HepG2 (cell line): Measurements from ENCODE around the gene NFATC4. TPM values are rescaled to one million over a fixed set of nuclear protein-coding genes. Genes with fewer than 3 reads are reported as not detected.
A peak's percentile ranks its signal among the peaks of the same experiment; 100 is the strongest.

Source experiments
- DNMT3B ChIP-seq: conservative IDR thresholded peaks from 2 replicates; pipeline ENCODE4 v1.6.1; 2016; ENCODE audit warnings: missing biosample characterization, control low read depth
- HDAC1 ChIP-seq: sonication (generic); formaldehyde crosslinking; IDR thresholded peaks from 2 replicates; pipeline ENCODE4 v1.5.1; 2020; ENCODE audit warnings: mild to moderate bottlenecking, missing genetic modification reagents
- HOMEZ ChIP-seq: IDR thresholded peaks from 2 replicates; pipeline ENCODE4 v1.6.1; 2016; ENCODE audit warnings: low read depth
- JUNB ChIP-seq: sonication (generic); formaldehyde crosslinking; IDR thresholded peaks from 2 replicates; pipeline ENCODE4 v1.8.0; 2022; ENCODE audit warnings: missing genetic modification reagents, mild to moderate bottlenecking, borderline replicate concordance
- KAT7 ChIP-seq: IDR thresholded peaks from 2 replicates; pipeline ENCODE4 v1.6.1; 2018; ENCODE audit warnings: borderline replicate concordance, missing compliant biosample characterization
- KLF12 ChIP-seq: sonication (generic); formaldehyde crosslinking; IDR thresholded peaks from 2 replicates; pipeline ENCODE4 v1.4.0; 2020; ENCODE audit warnings: missing genetic modification reagents, borderline replicate concordance
- MAZ ChIP-seq, 2 experiments: sonication (generic) in 1 of 2; formaldehyde crosslinking in 1 of 2; IDR thresholded peaks; 2 replicates each; pipeline versions ENCODE4 v1.5.0 to v1.6.1; 2012 to 2020; ENCODE audit warnings: low read depth in 2 of 2, mild to moderate bottlenecking in 2 of 2, borderline replicate concordance in 1 of 2, improper control_type of control experiment in 1 of 2, low read length in 1 of 2, missing genetic modification reagents in 1 of 2, moderate library complexity in 1 of 2
- NCOA1 ChIP-seq: sonication (generic); formaldehyde crosslinking; IDR thresholded peaks from 2 replicates; pipeline ENCODE4 v1.9.0; 2021; ENCODE audit warnings: missing genetic modification reagents
- PRMT3 ChIP-seq: sonication (generic); formaldehyde crosslinking; IDR thresholded peaks from 2 replicates; pipeline ENCODE4 v1.8.1; 2022; ENCODE audit warnings: low read depth, mild to moderate bottlenecking, moderate library complexity, missing genetic modification reagents, borderline replicate concordance
- SP140L ChIP-seq: sonication (generic); formaldehyde crosslinking; IDR thresholded peaks from 2 replicates; pipeline ENCODE4 v1.4.0; 2020; ENCODE audit warnings: missing genetic modification reagents, borderline replicate concordance
- SSRP1 ChIP-seq: IDR thresholded peaks from 2 replicates; pipeline ENCODE4 v1.6.1; 2016; ENCODE audit warnings: control low read depth
- U2AF2 ChIP-seq: fragments of 200-400 bp; formaldehyde crosslinking; IDR thresholded peaks from 2 replicates; pipeline ENCODE4 v1.6.1; 2017; ENCODE audit warnings: low read depth, mild to moderate bottlenecking, low read length
- YY1 ChIP-seq: IDR thresholded peaks from 2 replicates; pipeline ENCODE4 v1.6.1; 2011; ENCODE audit warnings: low read length, low read depth, moderate library complexity, mild to moderate bottlenecking; ENCODE audit not compliant: insufficient read depth, insufficient replicate concordance
- ZBTB1 ChIP-seq: sonication (generic); formaldehyde crosslinking; IDR thresholded peaks from 2 replicates; pipeline ENCODE4 v1.4.0; 2020; ENCODE audit warnings: missing genetic modification reagents, borderline replicate concordance
- ZC3H4 ChIP-seq: sonication (generic); formaldehyde crosslinking; IDR thresholded peaks from 2 replicates; pipeline ENCODE4 v1.4.0; 2020; ENCODE audit warnings: missing genetic modification reagents, borderline replicate concordance
- ZNF253 ChIP-seq: sonication (generic); formaldehyde crosslinking; IDR thresholded peaks from 2 replicates; pipeline ENCODE4 v1.8.0; 2022; ENCODE audit warnings: mild to moderate bottlenecking, missing genetic modification reagents, borderline replicate concordance
- ZNF598 ChIP-seq: sonication (generic); formaldehyde crosslinking; IDR thresholded peaks from 2 replicates; pipeline ENCODE4 v1.5.1; 2020; ENCODE audit warnings: mild to moderate bottlenecking, missing genetic modification reagents, borderline replicate concordance
- polyA plus RNA-seq, 8 experiments: library from polyadenylated mRNA; depleted of rRNA in 3 of 8; stranded (reverse) in 7 of 8; unstranded in 1 of 8; fragments of >200 nt; fragmentation: Illumina TruSeq in 4 of 8; extraction: Trizol in 4 of 8; gene quantifications; 2 replicates each; pipeline versions ENCODE4 v1.2.1 to v1.2.3, GENCODE V29; 2011 to 2016; ENCODE audit warnings: low read depth in 4 of 8, missing spikeins in 1 of 8, mixed read lengths in 1 of 8; ENCODE audit not compliant: insufficient read depth in 1 of 8
- total RNA-seq, 5 experiments: library from RNA; depleted of rRNA; stranded (reverse); fragments of >200 nt; fragmentation: Illumina TruSeq; extraction: Trizol; gene quantifications; 2 replicates each; pipeline ENCODE4 v1.2.3, GENCODE V29; 2016; ENCODE audit warnings: low read depth in 1 of 5
- TF ChIP-seq, protein P1 (sequence below), 2 experiments: fragments of 450-650 bp in 1 of 2; sonication (generic) in 1 of 2; formaldehyde crosslinking; IDR thresholded peaks; 2 replicates each; pipeline versions ENCODE4 v1.5.0 to v1.8.0; 2020 to 2022; ENCODE audit warnings: mild to moderate bottlenecking in 1 of 2, missing genetic modification reagents in 1 of 2
- TF ChIP-seq, protein P2 (sequence below): sonication (generic); formaldehyde crosslinking; IDR thresholded peaks from 2 replicates; pipeline ENCODE4 v1.5.0; 2020; ENCODE audit warnings: mild to moderate bottlenecking, missing genetic modification reagents, borderline replicate concordance
- TF ChIP-seq, protein P3 (sequence below): sonication (generic); formaldehyde crosslinking; IDR thresholded peaks from 2 replicates; pipeline ENCODE4 v1.9.0; 2021; ENCODE audit warnings: missing genetic modification reagents, mild to moderate bottlenecking, borderline replicate concordance

The NFATC4 gene
- total and polyA plus RNA-seq, 2 of the 13 experiments (the other 11 are each of a cell fraction or from before 2014, with no cell fraction given) = 0.04 to 0.15 TPM

DNA sequence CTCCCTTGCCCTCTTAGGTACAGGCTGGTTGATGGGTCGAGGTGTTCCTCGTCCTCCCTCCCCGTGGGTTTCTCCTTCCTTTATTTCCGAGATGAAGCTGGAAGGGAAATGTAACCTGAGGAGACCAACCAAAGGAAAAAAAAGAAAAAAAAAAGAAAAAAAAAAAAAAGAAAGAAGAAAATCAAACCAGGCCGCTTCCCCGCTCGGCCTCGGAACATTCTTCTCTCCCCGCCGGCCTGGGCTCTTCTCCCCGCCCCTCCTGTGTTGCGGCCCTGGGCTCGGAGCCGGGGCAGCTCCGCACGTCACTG lies 1.6 kb upstream of the NFATC4 start (continued):
- no peak; the same call in 1 of the 2 replicates for TF ChIP-seq MAZ (IDR thresholded peaks at IDR 0.05; ENCODE audit: borderline replicate concordance, low read depth, low read length)
- TF ChIP-seq MAZ (CRISPR knock-in tag; IDR thresholded peaks at IDR 0.05; ENCODE audit: low read depth) = no peak
- no peak for TF ChIP-seq ZNF253 (CRISPR knock-in tag)
- no peak for TF ChIP-seq SP140L (CRISPR knock-in tag)
- TF ChIP-seq HDAC1 (CRISPR knock-in tag) = 0 out of 2 replicates have a peak, but pooled peaks have one; percentile 7
- no peak for TF ChIP-seq HOMEZ (CRISPR knock-in tag)
- TF ChIP-seq KLF12 (CRISPR knock-in tag) = no peak
- TF ChIP-seq PRMT3 (CRISPR knock-in tag) = no peak
- TF ChIP-seq ZBTB1 (CRISPR knock-in tag) = no peak
- no peak for TF ChIP-seq KAT7 (CRISPR knock-in tag)
- no peak for TF ChIP-seq JUNB (CRISPR knock-in tag)
- TF ChIP-seq ZC3H4 (CRISPR knock-in tag) = no peak
- TF ChIP-seq, protein P1, sequence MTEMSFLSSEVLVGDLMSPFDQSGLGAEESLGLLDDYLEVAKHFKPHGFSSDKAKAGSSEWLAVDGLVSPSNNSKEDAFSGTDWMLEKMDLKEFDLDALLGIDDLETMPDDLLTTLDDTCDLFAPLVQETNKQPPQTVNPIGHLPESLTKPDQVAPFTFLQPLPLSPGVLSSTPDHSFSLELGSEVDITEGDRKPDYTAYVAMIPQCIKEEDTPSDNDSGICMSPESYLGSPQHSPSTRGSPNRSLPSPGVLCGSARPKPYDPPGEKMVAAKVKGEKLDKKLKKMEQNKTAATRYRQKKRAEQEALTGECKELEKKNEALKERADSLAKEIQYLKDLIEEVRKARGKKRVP (CRISPR knock-in tag; IDR thresholded peaks at IDR 0.05) = no peak
- TF ChIP-seq, protein P2, sequence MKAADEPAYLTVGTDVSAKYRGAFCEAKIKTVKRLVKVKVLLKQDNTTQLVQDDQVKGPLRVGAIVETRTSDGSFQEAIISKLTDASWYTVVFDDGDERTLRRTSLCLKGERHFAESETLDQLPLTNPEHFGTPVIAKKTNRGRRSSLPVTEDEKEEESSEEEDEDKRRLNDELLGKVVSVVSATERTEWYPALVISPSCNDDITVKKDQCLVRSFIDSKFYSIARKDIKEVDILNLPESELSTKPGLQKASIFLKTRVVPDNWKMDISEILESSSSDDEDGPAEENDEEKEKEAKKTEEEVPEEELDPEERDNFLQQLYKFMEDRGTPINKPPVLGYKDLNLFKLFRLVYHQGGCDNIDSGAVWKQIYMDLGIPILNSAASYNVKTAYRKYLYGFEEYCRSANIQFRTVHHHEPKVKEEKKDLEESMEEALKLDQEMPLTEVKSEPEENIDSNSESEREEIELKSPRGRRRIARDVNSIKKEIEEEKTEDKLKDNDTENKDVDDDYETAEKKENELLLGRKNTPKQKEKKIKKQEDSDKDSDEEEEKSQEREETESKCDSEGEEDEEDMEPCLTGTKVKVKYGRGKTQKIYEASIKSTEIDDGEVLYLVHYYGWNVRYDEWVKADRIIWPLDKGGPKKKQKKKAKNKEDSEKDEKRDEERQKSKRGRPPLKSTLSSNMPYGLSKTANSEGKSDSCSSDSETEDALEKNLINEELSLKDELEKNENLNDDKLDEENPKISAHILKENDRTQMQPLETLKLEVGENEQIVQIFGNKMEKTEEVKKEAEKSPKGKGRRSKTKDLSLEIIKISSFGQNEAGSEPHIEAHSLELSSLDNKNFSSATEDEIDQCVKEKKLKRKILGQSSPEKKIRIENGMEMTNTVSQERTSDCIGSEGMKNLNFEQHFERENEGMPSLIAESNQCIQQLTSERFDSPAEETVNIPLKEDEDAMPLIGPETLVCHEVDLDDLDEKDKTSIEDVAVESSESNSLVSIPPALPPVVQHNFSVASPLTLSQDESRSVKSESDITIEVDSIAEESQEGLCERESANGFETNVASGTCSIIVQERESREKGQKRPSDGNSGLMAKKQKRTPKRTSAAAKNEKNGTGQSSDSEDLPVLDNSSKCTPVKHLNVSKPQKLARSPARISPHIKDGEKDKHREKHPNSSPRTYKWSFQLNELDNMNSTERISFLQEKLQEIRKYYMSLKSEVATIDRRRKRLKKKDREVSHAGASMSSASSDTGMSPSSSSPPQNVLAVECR (CRISPR knock-in tag) = no peak
- TF ChIP-seq, protein P3, sequence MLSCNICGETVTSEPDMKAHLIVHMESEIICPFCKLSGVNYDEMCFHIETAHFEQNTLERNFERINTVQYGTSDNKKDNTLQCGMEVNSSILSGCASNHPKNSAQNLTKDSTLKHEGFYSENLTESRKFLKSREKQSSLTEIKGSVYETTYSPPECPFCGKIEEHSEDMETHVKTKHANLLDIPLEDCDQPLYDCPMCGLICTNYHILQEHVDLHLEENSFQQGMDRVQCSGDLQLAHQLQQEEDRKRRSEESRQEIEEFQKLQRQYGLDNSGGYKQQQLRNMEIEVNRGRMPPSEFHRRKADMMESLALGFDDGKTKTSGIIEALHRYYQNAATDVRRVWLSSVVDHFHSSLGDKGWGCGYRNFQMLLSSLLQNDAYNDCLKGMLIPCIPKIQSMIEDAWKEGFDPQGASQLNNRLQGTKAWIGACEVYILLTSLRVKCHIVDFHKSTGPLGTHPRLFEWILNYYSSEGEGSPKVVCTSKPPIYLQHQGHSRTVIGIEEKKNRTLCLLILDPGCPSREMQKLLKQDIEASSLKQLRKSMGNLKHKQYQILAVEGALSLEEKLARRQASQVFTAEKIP = no peak
- no peak for TF ChIP-seq DNMT3B (CRISPR knock-in tag)
- no peak for TF ChIP-seq YY1
- TF ChIP-seq ZNF598 (CRISPR knock-in tag) = no peak
- TF ChIP-seq U2AF2 = 0 out of 2 replicates have a peak, but pooled peaks have one; percentile 49
- no peak for TF ChIP-seq NCOA1 (CRISPR knock-in tag)
- no peak for TF ChIP-seq SSRP1 (CRISPR knock-in tag)
